Natural killer cell (primary cell): ENCODE data around the gene IGF2BP2. TPM values are rescaled to one million over a fixed set of nuclear protein-coding genes. Genes with fewer than 3 reads are reported as not detected.

Experiments used
- ATAC-seq, 3 donors: fragments of 150-1000 bp in 2 of 3; fragments of 200-7000 bp in 1 of 3; cut with Tn5 transposase; 1 replicate in 1 of 3; 2 replicates in 2 of 3; pipeline ENCODE4 v1.10.0; 2021; ENCODE audit warnings: mild to moderate bottlenecking in 2 of 3, moderate library complexity in 2 of 3
- DNase-seq, 2 donors: peaks; one replicate each; pipeline versions ENCODE4 v3.0.0 to v3.0.0-alpha.2; 2013 to 2021; ENCODE audit warnings: mixed read lengths in 1 of 2
- H3K27ac ChIP-seq: one replicate; pipeline ENCODE4 v1.5.1; 2013; ENCODE audit warnings: mild to moderate bottlenecking, low read length
- H3K27me3 ChIP-seq: one replicate; pipeline ENCODE4 v1.6.1; 2013; ENCODE audit warnings: low read length; ENCODE audit not compliant: control insufficient read depth, insufficient read depth
- H3K36me3 ChIP-seq: one replicate; pipeline ENCODE4 v1.6.1; 2013; ENCODE audit warnings: low read length; ENCODE audit not compliant: control insufficient read depth, insufficient read depth
- H3K4me1 ChIP-seq: one replicate; pipeline ENCODE4 v1.6.1; 2013; ENCODE audit warnings: low read length; ENCODE audit not compliant: control insufficient read depth, insufficient read depth
- H3K4me3 ChIP-seq: one replicate; pipeline ENCODE4 v1.5.1; 2013; ENCODE audit warnings: low read length
- H3K9me3 ChIP-seq: one replicate; pipeline ENCODE4 v1.6.1; 2013; ENCODE audit warnings: low read length; ENCODE audit not compliant: control insufficient read depth, insufficient read depth
- H3K27ac Mint-ChIP-seq, 2 donors: one replicate each; pipeline ENCODE4 v1.8.0; 2022; ENCODE audit warnings: mild to moderate bottlenecking in 2 of 2, mixed read lengths in 2 of 2, moderate library complexity in 1 of 2
- H3K27me3 Mint-ChIP-seq, 2 donors: one replicate each; pipeline ENCODE4 v1.8.0; 2022; ENCODE audit warnings: low read depth in 2 of 2, mixed read lengths in 2 of 2
- H3K36me3 Mint-ChIP-seq: one replicate; pipeline ENCODE4 v1.8.0; 2022; ENCODE audit warnings: mixed read lengths
- H3K4me1 Mint-ChIP-seq, 2 donors: one replicate each; pipeline ENCODE4 v1.8.0; 2022; ENCODE audit warnings: mixed read lengths in 2 of 2
- H3K4me3 Mint-ChIP-seq: one replicate; pipeline ENCODE4 v1.8.0; 2022; ENCODE audit warnings: mild to moderate bottlenecking, moderate library complexity, mixed read lengths
- H3K9me3 Mint-ChIP-seq, 2 donors: one replicate each; pipeline ENCODE4 v1.8.0; 2022; ENCODE audit warnings: mixed read lengths in 2 of 2
- CTCF ChIP-seq: fragments of 200-600 bp; IDR thresholded peaks from one replicate; pipeline ENCODE4 v1.8.0; 2022; ENCODE audit warnings: antibody characterized with exemption
- WGBS: methylation state at CpG from one replicate; pipeline ENCODE4 v1.1.7; 2013; ENCODE audit warnings: missing lambda C conversion rate; ENCODE audit not compliant: insufficient coverage; 5-methylcytosine and 5-hydroxymethylcytosine counted together
- intact Hi-C: fragments of 100-400 bp; cut with micrococcal nuclease; formaldehyde crosslinking; loops from one replicate; pipeline ENCODE4 v1.14.2; 2022
- total RNA-seq, 4 donors: library from RNA; stranded (reverse); fragments of 120-200 nt in 1 of 4; gene quantifications; one replicate each; pipeline versions ENCODE4 v1.2.3 to v1.2.4, GENCODE V29; 2013 to 2022

IGF2BP2 gene
- total RNA-seq, 3 donors from 2014 or later (not counting 1 experiment from before 2014, with no cell fraction given) = 4.2 to 16.8 (median 8.8) TPM

GRCh38 chr3:185654758-185655145, 170.1 kb downstream of the IGF2BP2 start:
- peaks cover 0 to 15% of the 10 kb centered on the region in 2 donors for H3K4me1 Mint-ChIP-seq
- Histone ChIP-seq H3K4me3 (no peak overlapping the region), H3K27me3 (no peaks in the 10 kb centered on the region), H3K36me3 (no peaks in the 10 kb centered on the region), H3K9me3 (no peaks in the 10 kb centered on the region), H3K27ac (no peak overlapping the region), H3K4me1 (no peaks in the 10 kb centered on the region)
- WGBS = 73% methylated on average over 2 of the region's 2 CpGs
- DNase-seq (no peak), ATAC-seq (no peak)
- no peaks in the 10 kb centered on the region for H3K27me3 Mint-ChIP-seq
- TF ChIP-seq CTCF = no peak
- no peak overlapping the region for H3K27ac Mint-ChIP-seq
- H3K9me3 Mint-ChIP-seq = no peaks in the 10 kb centered on the region
- no peaks in the 10 kb centered on the region for H3K36me3 Mint-ChIP-seq
- intact Hi-C loops = no loop called here
- no peak overlapping the region for H3K4me3 Mint-ChIP-seq

GRCh38 chr3:185653949-185654757, 170.7 kb downstream of the IGF2BP2 start:
- no peaks in the 10 kb centered on the region for H3K27me3 Mint-ChIP-seq
- DNase-seq (no peak), ATAC-seq (no peak)
- no peak overlapping the region for H3K4me3 ChIP-seq
- peaks cover 0 to 13% of the 10 kb centered on the region in 2 donors for H3K4me1 Mint-ChIP-seq
- H3K36me3 ChIP-seq = no peaks in the 10 kb centered on the region
- intact Hi-C loops = no loop called here
- no peaks in the 10 kb centered on the region for H3K9me3 ChIP-seq
- no peaks in the 10 kb centered on the region for H3K36me3 Mint-ChIP-seq
- WGBS = 92% methylated on average over 12 of the region's 12 CpGs
- H3K27me3 ChIP-seq = no peaks in the 10 kb centered on the region
- H3K4me1 ChIP-seq = no peaks in the 10 kb centered on the region
- TF ChIP-seq CTCF = no peak
- H3K9me3 Mint-ChIP-seq = no peaks in the 10 kb centered on the region
- H3K27ac ChIP-seq = no peak overlapping the region
- no peak overlapping the region for H3K4me3 Mint-ChIP-seq
- no peak overlapping the region for H3K27ac Mint-ChIP-seq

DNA sequence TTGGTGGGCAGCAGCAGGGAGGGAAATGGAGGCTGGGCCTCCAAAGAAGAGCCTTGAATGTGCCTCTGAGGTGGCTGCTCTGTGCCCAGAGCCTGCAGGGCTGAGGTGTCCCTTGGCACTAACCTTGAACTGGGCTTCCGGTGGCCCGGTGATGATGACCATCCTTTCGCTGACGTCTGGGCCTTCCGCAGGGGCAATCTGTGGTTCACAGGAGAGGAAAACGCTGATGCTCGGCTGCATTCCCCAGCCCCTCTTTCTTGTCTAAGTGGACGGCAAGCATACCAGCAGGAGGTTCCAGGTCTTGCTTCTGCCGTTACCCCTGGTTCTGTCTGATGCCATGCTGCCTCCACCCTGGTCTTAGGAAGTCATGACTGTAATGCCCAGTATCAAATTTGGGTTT, 172.9 kb downstream of the IGF2BP2 start:
- intact Hi-C loops = no loop called here
- WGBS = 94% methylated on average over 9 of the region's 9 CpGs
- Histone ChIP-seq H3K36me3 (no peaks in the 10 kb centered on the region), H3K4me3 (no peak overlapping the region), H3K27me3 (no peaks in the 10 kb centered on the region), H3K4me1 (no peaks in the 10 kb centered on the region), H3K27ac (no peak overlapping the region), H3K9me3 (no peaks in the 10 kb centered on the region)
- ATAC-seq (no peak), DNase-seq (no peak)
- Mint-ChIP-seq H3K9me3 (no peaks in the 10 kb centered on the region), H3K27ac (no peak overlapping the region), H3K36me3 (no peaks in the 10 kb centered on the region), H3K4me3 (no peak overlapping the region), H3K27me3 (no peaks in the 10 kb centered on the region), H3K4me1 (peaks cover 0 to 5% of the 10 kb centered on the region in 2 donors)
- TF ChIP-seq CTCF = no peak

DNA sequence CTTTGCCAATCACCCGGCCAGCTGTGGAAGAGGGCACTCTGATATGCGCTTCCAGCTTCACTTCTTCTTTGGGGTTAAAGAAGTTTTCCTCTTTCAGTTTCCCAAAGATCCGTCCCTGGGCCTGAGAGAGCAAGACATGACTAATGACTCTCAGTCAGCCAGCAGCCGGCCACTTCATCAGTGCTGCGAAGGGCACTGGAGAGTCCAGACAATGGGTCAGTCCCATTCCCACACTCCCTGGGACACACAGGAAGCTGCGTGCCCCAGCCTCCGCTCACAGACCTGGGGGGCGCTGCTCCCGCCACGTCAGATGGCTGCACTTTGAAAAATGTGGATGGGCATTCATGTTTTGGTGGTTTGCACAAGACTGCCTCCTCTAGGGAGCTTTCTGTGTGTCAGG, 175.4 kb downstream of the IGF2BP2 start:
- WGBS = 95% methylated on average over 9 of the region's 10 CpGs
- Mint-ChIP-seq H3K4me3 (no peak overlapping the region), H3K9me3 (no peaks in the 10 kb centered on the region), H3K27ac (no peak overlapping the region), H3K27me3 (no peaks in the 10 kb centered on the region), H3K36me3 (no peaks in the 10 kb centered on the region), H3K4me1 (peaks cover 0 to 5% of the 10 kb centered on the region in 2 donors)
- no peaks in the 10 kb centered on the region for H3K27me3 ChIP-seq
- intact Hi-C loops = no loop called here
- ATAC-seq = no peak
- no peak for DNase-seq
- no peak for TF ChIP-seq CTCF
- no peaks in the 10 kb centered on the region for H3K4me1 ChIP-seq
- H3K27ac ChIP-seq = no peak overlapping the region
- no peaks in the 10 kb centered on the region for H3K9me3 ChIP-seq
- no peaks in the 10 kb centered on the region for H3K36me3 ChIP-seq
- no peak overlapping the region for H3K4me3 ChIP-seq
